ENCODE data around the gene PHLPP1. TPM values are rescaled to one million over a fixed set of nuclear protein-coding genes. Genes with fewer than 3 reads are reported as not detected.
"Not testable (repeated sequence)": the region's sequence is repeated elsewhere in the genome, so short reads cannot be mapped to it uniquely, and the experiment has no call there.

PHLPP1 gene
- total RNA-seq, 1 experiment from 2014 or later, result 10.1 TPM

- H3K27ac ChIP-seq, result no peak overlapping the region
- H3K27me3 ChIP-seq (replicated peaks), result no peaks in the 10 kb centered on the region
- DNase-seq (ENCODE audit: low read depth in 1 of 2, low spot score in 2 of 2), result no peak
- H3K4me1 ChIP-seq (replicated peaks), result peaks cover 10% of the 10 kb centered on the region
- H3K36me3 ChIP-seq, result no peaks in the 10 kb centered on the region
- H3K4me3 ChIP-seq, result no peak overlapping the region
- no peaks in the 10 kb centered on the region for H3K9me3 ChIP-seq (replicated peaks)
Measured at GRCh38 chr18:62904396-62905285, 189.3 kb downstream of the PHLPP1 start.

GRCh38 chr18:62912885-62913284 lies 197.5 kb downstream of the PHLPP1 start:
- no peak for DNase-seq (ENCODE audit: low read depth in 1 of 2, low spot score in 2 of 2)

GRCh38 chr18:62913824-62914223 lies 198.5 kb downstream of the PHLPP1 start:
- H3K4me3 ChIP-seq; H3K36me3 ChIP-seq; H3K4me1 ChIP-seq (replicated peaks); H3K27me3 ChIP-seq (replicated peaks); H3K27ac ChIP-seq; H3K9me3 ChIP-seq (replicated peaks); DNase-seq (ENCODE audit: low read depth in 1 of 2, low spot score in 2 of 2): not testable (repeated sequence)

More at GRCh38 chr18:62912885-62913284, 197.5 kb downstream of the PHLPP1 start:
- Histone ChIP-seq H3K27me3 (replicated peaks) (no peaks in the 10 kb centered on the region), H3K27ac (no peak overlapping the region), H3K36me3 (no peaks in the 10 kb centered on the region), H3K4me1 (replicated peaks) (no peaks in the 10 kb centered on the region), H3K4me3 (no peak overlapping the region), H3K9me3 (replicated peaks) (no peaks in the 10 kb centered on the region)

- H3K9me3 ChIP-seq (replicated peaks), result no peaks in the 10 kb centered on the region
- no peaks in the 10 kb centered on the region for H3K27me3 ChIP-seq (replicated peaks)
- H3K4me1 ChIP-seq (replicated peaks), result no peaks in the 10 kb centered on the region
- H3K27ac ChIP-seq, result no peak overlapping the region
- DNase-seq (ENCODE audit: low read depth in 1 of 2, low spot score in 2 of 2), result no peak
- H3K4me3 ChIP-seq, result no peak overlapping the region
- H3K36me3 ChIP-seq, result 0 out of 2 replicates have a peak, but pooled peaks cover under 1% of the 10 kb centered on the region
Measured at GRCh38 chr18:62914871-62915392, 199.6 kb downstream of the PHLPP1 start.

- no peak for DNase-seq (ENCODE audit: low read depth in 1 of 2, low spot score in 2 of 2)
- Histone ChIP-seq H3K27ac (no peak overlapping the region), H3K27me3 (replicated peaks) (no peaks in the 10 kb centered on the region), H3K36me3 (0 out of 2 replicates have a peak, but pooled peaks cover 4% of the 10 kb centered on the region), H3K4me1 (replicated peaks) (no peaks in the 10 kb centered on the region), H3K9me3 (replicated peaks) (no peaks in the 10 kb centered on the region), H3K4me3 (no peak overlapping the region)
Measured at GRCh38 chr18:62918361-62918760, 203.0 kb downstream of the PHLPP1 start.

GRCh38 chr18:62919109-62919838 lies 203.9 kb downstream of the PHLPP1 start:
- peaks cover 4% of the 10 kb centered on the region; the same call in 1 of the 2 replicates for H3K36me3 ChIP-seq
- H3K27ac ChIP-seq, result no peak overlapping the region
- DNase-seq (ENCODE audit: low read depth in 1 of 2, low spot score in 2 of 2), result no peak
- H3K27me3 ChIP-seq (replicated peaks), result no peaks in the 10 kb centered on the region
- no peaks in the 10 kb centered on the region for H3K4me1 ChIP-seq (replicated peaks)
- H3K4me3 ChIP-seq, result no peak overlapping the region
- no peaks in the 10 kb centered on the region for H3K9me3 ChIP-seq (replicated peaks)

- no peak for DNase-seq (ENCODE audit: low read depth in 1 of 2, low spot score in 2 of 2)
- Histone ChIP-seq H3K4me3 (no peak overlapping the region), H3K27ac (no peak overlapping the region), H3K36me3 (peaks cover under 1% of the 10 kb centered on the region; the same call in 1 of the 2 replicates), H3K4me1 (replicated peaks) (peaks cover 3% of the 10 kb centered on the region; the same call in 1 of the 2 replicates), H3K27me3 (replicated peaks) (no peaks in the 10 kb centered on the region), H3K9me3 (replicated peaks) (no peaks in the 10 kb centered on the region)
Measured at GRCh38 chr18:62925031-62925688, 209.8 kb downstream of the PHLPP1 start.

GRCh38 chr18:62928326-62928725 lies 213.0 kb downstream of the PHLPP1 start:
- H3K4me1 ChIP-seq (replicated peaks), result peaks cover 3% of the 10 kb centered on the region; the same call in 1 of the 2 replicates
- H3K27ac ChIP-seq, result no peak overlapping the region
- no peak overlapping the region for H3K4me3 ChIP-seq
- peak in 1 of 2 experiments; percentile 59 for DNase-seq (ENCODE audit: low read depth in 1 of 2, low spot score in 2 of 2)
- H3K9me3 ChIP-seq (replicated peaks), result no peaks in the 10 kb centered on the region
- no peaks in the 10 kb centered on the region for H3K27me3 ChIP-seq (replicated peaks)
- no peaks in the 10 kb centered on the region; the same call in 1 of the 2 replicates for H3K36me3 ChIP-seq

- Histone ChIP-seq H3K9me3 (replicated peaks) (no peaks in the 10 kb centered on the region), H3K27me3 (replicated peaks) (no peaks in the 10 kb centered on the region), H3K27ac (no peak overlapping the region), H3K4me1 (replicated peaks) (no peaks in the 10 kb centered on the region), H3K4me3 (no peak overlapping the region), H3K36me3 (no peaks in the 10 kb centered on the region)
- no peak for DNase-seq (ENCODE audit: low read depth in 1 of 2, low spot score in 2 of 2)
Measured at GRCh38 chr18:62933261-62933887, 218.0 kb downstream of the PHLPP1 start.

- Histone ChIP-seq H3K27ac (no peak overlapping the region), H3K4me1 (replicated peaks) (no peaks in the 10 kb centered on the region), H3K36me3 (no peaks in the 10 kb centered on the region), H3K9me3 (replicated peaks) (no peaks in the 10 kb centered on the region), H3K4me3 (no peak overlapping the region), H3K27me3 (replicated peaks) (no peaks in the 10 kb centered on the region)
- DNase-seq (ENCODE audit: low read depth in 1 of 2, low spot score in 2 of 2), result no peak
Measured at GRCh38 chr18:62935994-62936393, 220.7 kb downstream of the PHLPP1 start.

GRCh38 chr18:62937065-62937464 lies 221.7 kb downstream of the PHLPP1 start:
- H3K27me3 ChIP-seq (replicated peaks), result no peaks in the 10 kb centered on the region
- DNase-seq (ENCODE audit: low read depth in 1 of 2, low spot score in 2 of 2), result no peak
- H3K4me1 ChIP-seq (replicated peaks), result no peaks in the 10 kb centered on the region
- H3K9me3 ChIP-seq (replicated peaks), result no peaks in the 10 kb centered on the region
- no peaks in the 10 kb centered on the region for H3K36me3 ChIP-seq
- H3K27ac ChIP-seq, result no peak overlapping the region
- H3K4me3 ChIP-seq, result no peak overlapping the region

- Histone ChIP-seq H3K9me3 (replicated peaks) (no peaks in the 10 kb centered on the region), H3K36me3 (no peaks in the 10 kb centered on the region), H3K27ac (no peak overlapping the region), H3K27me3 (replicated peaks) (no peaks in the 10 kb centered on the region), H3K4me1 (replicated peaks) (no peaks in the 10 kb centered on the region), H3K4me3 (no peak overlapping the region)
- no peak for DNase-seq (ENCODE audit: low read depth in 1 of 2, low spot score in 2 of 2)
Measured at GRCh38 chr18:62938006-62938405, 222.7 kb downstream of the PHLPP1 start.

- no peaks in the 10 kb centered on the region for H3K4me1 ChIP-seq (replicated peaks)
- H3K9me3 ChIP-seq (replicated peaks), result no peaks in the 10 kb centered on the region
- H3K36me3 ChIP-seq, result no peaks in the 10 kb centered on the region
- H3K27me3 ChIP-seq (replicated peaks), result no peaks in the 10 kb centered on the region
- no peak for DNase-seq (ENCODE audit: low read depth in 1 of 2, low spot score in 2 of 2)
- no peak overlapping the region for H3K27ac ChIP-seq
- H3K4me3 ChIP-seq, result no peak overlapping the region
Measured at GRCh38 chr18:62938487-62938886, 223.1 kb downstream of the PHLPP1 start.

Data from SJSA1 (cell line).